ENCODE measurements around the gene CREB3L2.
"Not testable (repeated sequence)": the region's sequence is repeated elsewhere in the genome, so short reads cannot be mapped to it uniquely, and the experiment has no call there.

Gene CREB3L2

GRCh38 chr7:137933270-137934017 is 68.4 kb downstream of the CREB3L2 start:
- in situ Hi-C loops (cut with HindIII; ENCODE audit: low sequenced_read_pairs), result no loop called here
- no peak overlapping the region for H3K4me3 ChIP-seq (ENCODE audit: low read depth, low read length)
- TF ChIP-seq CTCF (IDR thresholded peaks at IDR 0.05; ENCODE audit: low read depth, low read length, missing control alignments), result no peak
- DNase-seq (ENCODE audit: low read depth), result peak; percentile 62

GRCh38 chr7:137932881-137933269 is 69.0 kb downstream of the CREB3L2 start:
- in situ Hi-C loops (cut with HindIII; ENCODE audit: low sequenced_read_pairs), result no loop called here
- DNase-seq (ENCODE audit: low read depth), result no peak
- no peak overlapping the region for H3K4me3 ChIP-seq (ENCODE audit: low read depth, low read length)
- TF ChIP-seq CTCF (IDR thresholded peaks at IDR 0.05; ENCODE audit: low read depth, low read length, missing control alignments), result no peak

GRCh38 chr7:137931823-137932222 is 70.1 kb downstream of the CREB3L2 start:
- in situ Hi-C loops (cut with HindIII; ENCODE audit: low sequenced_read_pairs), result no loop called here
- DNase-seq (ENCODE audit: low read depth), result no peak
- TF ChIP-seq CTCF (IDR thresholded peaks at IDR 0.05; ENCODE audit: low read depth, low read length, missing control alignments), result no peak
- no peak overlapping the region for H3K4me3 ChIP-seq (ENCODE audit: low read depth, low read length)

GRCh38 chr7:137930581-137930980 is 71.3 kb downstream of the CREB3L2 start:
- no peak for DNase-seq (ENCODE audit: low read depth)
- in situ Hi-C loops (cut with HindIII; ENCODE audit: low sequenced_read_pairs), result no loop called here

GRCh38 chr7:137928626-137929025 is 73.3 kb downstream of the CREB3L2 start:
- H3K4me3 ChIP-seq (ENCODE audit: low read depth, low read length), result no peak overlapping the region
- in situ Hi-C loops (cut with HindIII; ENCODE audit: low sequenced_read_pairs), result no loop called here
- no peak for DNase-seq (ENCODE audit: low read depth)
- no peak for TF ChIP-seq CTCF (IDR thresholded peaks at IDR 0.05; ENCODE audit: low read depth, low read length, missing control alignments)

More at GRCh38 chr7:137930581-137930980, 71.3 kb downstream of the CREB3L2 start:
- TF ChIP-seq CTCF (IDR thresholded peaks at IDR 0.05; ENCODE audit: low read depth, low read length, missing control alignments), result no peak
- no peak overlapping the region for H3K4me3 ChIP-seq (ENCODE audit: low read depth, low read length)

- TF ChIP-seq CTCF (IDR thresholded peaks at IDR 0.05; ENCODE audit: low read depth, low read length, missing control alignments), result no peak
- no peak for DNase-seq (ENCODE audit: low read depth)
- in situ Hi-C loops (cut with HindIII; ENCODE audit: low sequenced_read_pairs), result no loop called here
- no peak overlapping the region for H3K4me3 ChIP-seq (ENCODE audit: low read depth, low read length)
Observed at GRCh38 chr7:137927386-137927785, 74.5 kb downstream of the CREB3L2 start.

- DNase-seq (ENCODE audit: low read depth); H3K4me3 ChIP-seq (ENCODE audit: low read depth, low read length); in situ Hi-C loops (cut with HindIII; ENCODE audit: low sequenced_read_pairs): not testable (repeated sequence)
Observed at GRCh38 chr7:137926206-137926605, 75.7 kb downstream of the CREB3L2 start.
